ENCODE results near the gene MYCBPAP. TPM values are rescaled to one million over a fixed set of nuclear protein-coding genes. Genes with fewer than 3 reads are reported as not detected.

MYCBPAP gene
- total and polyA plus RNA-seq, 3 donors from 2014 or later, result 75.9 to 315 (median 91.7) TPM

- Histone ChIP-seq H3K36me3 (ENCODE audit: low read depth, missing control alignments) (no peaks in the 10 kb centered on the region), H3K4me1 (peaks cover 24% of the 10 kb centered on the region), H3K27me3 (no peaks in the 10 kb centered on the region), H3K4me3 (no peak overlapping the region), H3K27ac (no peak overlapping the region), H3K9me3 (no peaks in the 10 kb centered on the region)
- TF ChIP-seq, protein P1, sequence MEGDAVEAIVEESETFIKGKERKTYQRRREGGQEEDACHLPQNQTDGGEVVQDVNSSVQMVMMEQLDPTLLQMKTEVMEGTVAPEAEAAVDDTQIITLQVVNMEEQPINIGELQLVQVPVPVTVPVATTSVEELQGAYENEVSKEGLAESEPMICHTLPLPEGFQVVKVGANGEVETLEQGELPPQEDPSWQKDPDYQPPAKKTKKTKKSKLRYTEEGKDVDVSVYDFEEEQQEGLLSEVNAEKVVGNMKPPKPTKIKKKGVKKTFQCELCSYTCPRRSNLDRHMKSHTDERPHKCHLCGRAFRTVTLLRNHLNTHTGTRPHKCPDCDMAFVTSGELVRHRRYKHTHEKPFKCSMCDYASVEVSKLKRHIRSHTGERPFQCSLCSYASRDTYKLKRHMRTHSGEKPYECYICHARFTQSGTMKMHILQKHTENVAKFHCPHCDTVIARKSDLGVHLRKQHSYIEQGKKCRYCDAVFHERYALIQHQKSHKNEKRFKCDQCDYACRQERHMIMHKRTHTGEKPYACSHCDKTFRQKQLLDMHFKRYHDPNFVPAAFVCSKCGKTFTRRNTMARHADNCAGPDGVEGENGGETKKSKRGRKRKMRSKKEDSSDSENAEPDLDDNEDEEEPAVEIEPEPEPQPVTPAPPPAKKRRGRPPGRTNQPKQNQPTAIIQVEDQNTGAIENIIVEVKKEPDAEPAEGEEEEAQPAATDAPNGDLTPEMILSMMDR (IDR thresholded peaks at IDR 0.05), result no peak
- no peak for TF ChIP-seq POLR2A (IDR thresholded peaks at IDR 0.05)
- no peak for DNase-seq
- WGBS, 2 donors, result 57 to 59% methylated on average over 4 to 5 of the region's 5 CpGs
- intact Hi-C loops (cut with DNase I; ENCODE audit: low total_unique reads), result loop anchor here (5.0 to 10.0 kb wide), 2 partner anchors 70 to 278 kb away; partner anchors contain the start of gene WFIKKN2
These were observed 48.6 kb downstream of the MYCBPAP start for GRCh38 chr17:50556803-50557202.

- H3K9me3 ChIP-seq, result no peaks in the 10 kb centered on the region
- no peaks in the 10 kb centered on the region for H3K27me3 ChIP-seq
- WGBS, 2 donors, result 89 to 98% methylated on average over 4 of the region's 4 CpGs
- no peaks in the 10 kb centered on the region for H3K36me3 ChIP-seq (ENCODE audit: low read depth, missing control alignments)
- TF ChIP-seq, protein P1 (IDR thresholded peaks at IDR 0.05), result no peak
- no peak for TF ChIP-seq POLR2A (IDR thresholded peaks at IDR 0.05)
- intact Hi-C loops (cut with DNase I; ENCODE audit: low total_unique reads), result loop anchor here (5.0 to 10.0 kb wide), 2 partner anchors 70 to 277 kb away; partner anchors contain the start of gene WFIKKN2
- H3K27ac ChIP-seq, result no peak overlapping the region
- no peak overlapping the region for H3K4me3 ChIP-seq
- no peak for DNase-seq
- peaks cover 24% of the 10 kb centered on the region for H3K4me1 ChIP-seq
These were observed 49.4 kb downstream of the MYCBPAP start for GRCh38 chr17:50557630-50558029.

DNA sequence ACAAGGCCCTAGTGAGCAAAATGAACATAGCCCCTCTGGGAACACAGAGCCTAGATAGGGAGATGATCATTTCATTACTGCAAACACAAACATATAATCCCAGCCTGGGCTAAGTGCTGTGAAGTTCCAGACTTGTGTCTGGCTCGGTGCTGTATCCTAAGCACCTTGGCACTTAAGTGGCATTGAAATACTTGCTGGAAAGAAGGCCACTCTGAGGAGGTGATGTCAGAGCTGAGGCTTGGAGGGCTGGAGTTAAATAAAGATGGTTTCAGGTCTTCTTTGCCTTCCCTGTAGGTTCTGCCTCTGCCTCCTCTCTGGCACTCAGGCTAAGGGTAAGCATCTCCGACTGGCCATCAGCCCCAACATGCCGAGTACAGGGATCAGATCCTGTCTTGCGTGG is 49.9 kb downstream of the MYCBPAP start:
- Histone ChIP-seq H3K4me1 (peaks cover 24% of the 10 kb centered on the region), H3K9me3 (no peaks in the 10 kb centered on the region), H3K27me3 (no peaks in the 10 kb centered on the region), H3K4me3 (no peak overlapping the region), H3K27ac (peak overlapping the region in 1 of 2 donors; percentile 50), H3K36me3 (ENCODE audit: low read depth, missing control alignments) (no peaks in the 10 kb centered on the region)
- TF ChIP-seq, protein P1 (IDR thresholded peaks at IDR 0.05), result no peak
- no peak for TF ChIP-seq POLR2A (IDR thresholded peaks at IDR 0.05)
- 68 to 76% methylated on average over 4 of the region's 4 CpGs for WGBS, 2 donors
- no peak for DNase-seq
- intact Hi-C loops (cut with DNase I; ENCODE audit: low total_unique reads), result loop anchor here (5.0 to 10.0 kb wide), 2 partner anchors 69 to 277 kb away; partner anchors contain the start of gene WFIKKN2

GRCh38 chr17:50558581-50558940 is 50.3 kb downstream of the MYCBPAP start:
- peak overlapping the region in 1 of 2 donors; percentile 50 for H3K27ac ChIP-seq
- H3K27me3 ChIP-seq, result no peaks in the 10 kb centered on the region
- no peaks in the 10 kb centered on the region for H3K36me3 ChIP-seq (ENCODE audit: low read depth, missing control alignments)
- no peak for DNase-seq
- intact Hi-C loops (cut with DNase I; ENCODE audit: low total_unique reads), result loop anchor here (5.0 to 10.0 kb wide), 2 partner anchors 69 to 276 kb away; partner anchors contain the start of gene WFIKKN2
- peaks cover 24% of the 10 kb centered on the region for H3K4me1 ChIP-seq
- no peak overlapping the region for H3K4me3 ChIP-seq
- 17% methylated on average over 14 of the region's 18 CpGs; no CpG with 5 or more reads in 1 of the 2 donors for WGBS, 2 donors
- no peak for TF ChIP-seq POLR2A (IDR thresholded peaks at IDR 0.05)
- TF ChIP-seq, protein P1 (IDR thresholded peaks at IDR 0.05), result no peak
- no peaks in the 10 kb centered on the region for H3K9me3 ChIP-seq

Measured in testis (tissue), 3 donors.